ENCODE measurements around the gene DAAM2.

The DAAM2 gene

DNA sequence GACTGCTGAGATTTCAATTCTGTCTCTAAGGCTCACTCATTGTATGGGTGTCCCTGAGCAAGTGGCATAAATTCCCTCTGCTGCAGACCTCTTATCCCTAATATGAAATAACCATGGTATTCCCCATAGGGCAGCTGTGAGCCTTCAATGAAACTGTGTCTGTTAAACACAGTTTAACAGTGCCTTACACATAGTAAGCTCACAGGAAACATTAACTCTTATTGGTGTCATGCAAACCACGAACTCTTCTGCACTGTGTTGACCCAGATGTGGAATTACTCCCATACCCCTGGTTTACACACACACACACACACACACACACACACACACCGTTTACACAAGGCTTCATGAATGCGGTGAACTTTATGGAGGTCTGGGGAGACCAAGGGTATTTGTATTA lies 23.2 kb downstream of the DAAM2 start:
- H3K27ac ChIP-seq (ENCODE audit: low read depth, low read length) = no peak overlapping the region

DNA sequence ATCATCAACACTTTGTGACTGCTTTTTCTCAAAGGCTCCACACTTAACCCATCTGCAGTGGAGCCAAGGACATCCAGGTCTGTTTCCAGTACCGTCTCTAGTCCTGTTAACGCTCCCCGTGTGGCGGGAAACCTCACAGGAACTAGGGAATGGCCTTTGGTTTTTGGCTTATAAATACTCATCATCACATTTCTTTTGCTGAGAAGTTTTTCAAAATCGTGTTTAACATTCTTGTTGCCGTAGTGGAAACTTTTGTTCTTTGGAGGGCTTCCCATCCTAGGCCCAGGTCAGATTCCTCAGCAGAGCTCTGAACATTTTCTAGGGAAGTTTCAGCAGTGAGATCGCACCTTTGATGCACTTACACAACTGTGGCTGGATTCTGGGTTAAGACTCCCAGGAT lies 24.6 kb downstream of the DAAM2 start:
- no peak overlapping the region for H3K9ac ChIP-seq (ENCODE audit: low read depth in 1 of 2, low read length in 2 of 2)
- peaks cover 0 to 2% of the 10 kb centered on the region in 2 donors for H3K4me1 ChIP-seq (ENCODE audit: control insufficient read depth in 1 of 2, insufficient read depth in 2 of 2, low read length in 2 of 2)
- no peaks in the 10 kb centered on the region for H3K9me3 ChIP-seq (ENCODE audit: control insufficient read depth in 1 of 2, low read length in 2 of 2)
- no peaks in the 10 kb centered on the region for H3K36me3 ChIP-seq (ENCODE audit: control insufficient read depth in 1 of 2, insufficient read depth in 2 of 2, low read length in 2 of 2)
- H3K4me3 ChIP-seq (ENCODE audit: low read depth in 1 of 2, low read length in 2 of 2) = no peak overlapping the region
- H3K27ac ChIP-seq (ENCODE audit: low read depth, low read length) = no peak overlapping the region
- H3K27me3 ChIP-seq (ENCODE audit: control insufficient read depth in 1 of 2, insufficient read depth in 2 of 2, low read length in 2 of 2) = no peaks in the 10 kb centered on the region

More for the DNA sequence above, 23.2 kb downstream of the DAAM2 start:
- Histone ChIP-seq H3K4me1 (ENCODE audit: control insufficient read depth in 1 of 2, insufficient read depth in 2 of 2, low read length in 2 of 2) (no peaks in the 10 kb centered on the region), H3K27me3 (ENCODE audit: control insufficient read depth in 1 of 2, insufficient read depth in 2 of 2, low read length in 2 of 2) (peaks cover 0 to 3% of the 10 kb centered on the region in 2 donors), H3K9ac (ENCODE audit: low read depth in 1 of 2, low read length in 2 of 2) (no peak overlapping the region), H3K4me3 (ENCODE audit: low read depth in 1 of 2, low read length in 2 of 2) (no peak overlapping the region), H3K36me3 (ENCODE audit: control insufficient read depth in 1 of 2, insufficient read depth in 2 of 2, low read length in 2 of 2) (no peaks in the 10 kb centered on the region), H3K9me3 (ENCODE audit: control insufficient read depth in 1 of 2, low read length in 2 of 2) (no peaks in the 10 kb centered on the region)

DNA sequence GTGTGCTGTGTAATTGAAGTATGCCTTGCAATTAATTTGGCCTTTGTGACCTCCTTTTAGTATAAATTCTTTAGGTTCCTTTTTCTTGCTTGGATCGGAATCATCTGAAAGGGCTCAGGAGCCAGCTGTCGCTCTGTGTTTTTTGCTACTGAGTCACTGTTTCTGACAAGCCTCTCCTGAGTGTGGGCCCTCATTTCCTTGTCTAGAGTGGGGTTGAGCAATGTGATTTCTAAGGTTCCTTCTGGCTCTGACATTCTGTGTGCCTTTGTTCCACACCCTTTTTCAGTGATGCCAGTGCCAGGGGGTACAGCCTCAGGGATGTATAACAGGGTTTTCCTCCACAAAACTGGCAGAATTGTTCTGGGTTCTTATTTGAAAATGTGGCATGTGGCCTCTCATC lies 26.5 kb downstream of the DAAM2 start:
- Histone ChIP-seq H3K36me3 (ENCODE audit: control insufficient read depth in 1 of 2, insufficient read depth in 2 of 2, low read length in 2 of 2) (no peaks in the 10 kb centered on the region), H3K4me1 (ENCODE audit: control insufficient read depth in 1 of 2, insufficient read depth in 2 of 2, low read length in 2 of 2) (peaks cover 0 to 15% of the 10 kb centered on the region in 2 donors), H3K4me3 (ENCODE audit: low read depth in 1 of 2, low read length in 2 of 2) (no peak overlapping the region), H3K27me3 (ENCODE audit: control insufficient read depth in 1 of 2, insufficient read depth in 2 of 2, low read length in 2 of 2) (no peaks in the 10 kb centered on the region), H3K27ac (ENCODE audit: low read depth, low read length) (no peak overlapping the region), H3K9me3 (ENCODE audit: control insufficient read depth in 1 of 2, low read length in 2 of 2) (no peaks in the 10 kb centered on the region), H3K9ac (ENCODE audit: low read depth in 1 of 2, low read length in 2 of 2) (no peak overlapping the region)

DNA sequence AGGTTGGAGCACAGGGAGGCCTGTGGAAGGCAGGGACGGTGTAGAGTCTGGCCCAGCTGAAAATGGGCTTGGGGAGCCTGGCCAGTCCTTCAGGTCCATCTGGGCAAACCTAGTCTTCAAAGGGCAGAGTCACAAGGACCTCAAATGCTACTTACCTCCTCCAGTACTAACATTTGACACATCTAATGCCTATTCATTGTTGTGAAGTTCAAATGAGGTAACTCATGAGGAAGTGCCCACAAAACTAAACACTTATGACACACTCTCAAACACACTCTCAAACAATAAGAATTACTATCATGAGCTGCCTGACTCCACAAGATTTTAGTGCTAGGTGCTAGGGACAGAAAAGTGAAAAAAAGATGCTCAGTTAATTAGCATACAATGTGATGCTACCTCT lies 27.1 kb downstream of the DAAM2 start:
- H3K9ac ChIP-seq (ENCODE audit: low read depth in 1 of 2, low read length in 2 of 2) = no peak overlapping the region
- no peaks in the 10 kb centered on the region for H3K9me3 ChIP-seq (ENCODE audit: control insufficient read depth in 1 of 2, low read length in 2 of 2)
- H3K4me1 ChIP-seq (ENCODE audit: control insufficient read depth in 1 of 2, insufficient read depth in 2 of 2, low read length in 2 of 2) = peaks cover 0 to 19% of the 10 kb centered on the region in 2 donors
- H3K4me3 ChIP-seq (ENCODE audit: low read depth in 1 of 2, low read length in 2 of 2) = no peak overlapping the region
- H3K36me3 ChIP-seq (ENCODE audit: control insufficient read depth in 1 of 2, insufficient read depth in 2 of 2, low read length in 2 of 2) = no peaks in the 10 kb centered on the region
- H3K27ac ChIP-seq (ENCODE audit: low read depth, low read length) = no peak overlapping the region
- H3K27me3 ChIP-seq (ENCODE audit: control insufficient read depth in 1 of 2, insufficient read depth in 2 of 2, low read length in 2 of 2) = no peaks in the 10 kb centered on the region

DNA sequence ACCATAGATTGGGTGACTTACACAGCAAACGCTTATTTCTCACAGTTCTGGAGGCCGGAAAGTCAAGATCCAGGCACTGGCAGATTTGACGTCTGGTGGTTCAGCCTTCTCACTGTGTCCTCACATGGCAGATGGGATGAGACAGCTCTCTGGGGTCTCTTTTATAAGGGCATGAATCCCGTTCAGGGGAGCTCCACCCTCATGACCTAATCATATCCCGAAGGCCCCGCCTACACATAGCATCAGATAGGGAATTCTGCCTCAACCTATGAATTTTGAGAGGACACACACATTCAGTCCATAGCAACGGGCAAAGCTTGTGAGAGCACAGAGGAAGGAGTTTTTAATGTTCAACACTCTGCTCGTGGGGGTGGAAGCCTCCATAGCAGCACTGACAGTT lies 27.5 kb downstream of the DAAM2 start:
- H3K9ac ChIP-seq (ENCODE audit: low read depth in 1 of 2, low read length in 2 of 2) = no peak overlapping the region
- no peaks in the 10 kb centered on the region for H3K9me3 ChIP-seq (ENCODE audit: control insufficient read depth in 1 of 2, low read length in 2 of 2)
- no peak overlapping the region for H3K4me3 ChIP-seq (ENCODE audit: low read depth in 1 of 2, low read length in 2 of 2)
- no peaks in the 10 kb centered on the region for H3K27me3 ChIP-seq (ENCODE audit: control insufficient read depth in 1 of 2, insufficient read depth in 2 of 2, low read length in 2 of 2)
- no peak overlapping the region for H3K27ac ChIP-seq (ENCODE audit: low read depth, low read length)
- no peaks in the 10 kb centered on the region for H3K36me3 ChIP-seq (ENCODE audit: control insufficient read depth in 1 of 2, insufficient read depth in 2 of 2, low read length in 2 of 2)
- peaks cover 0 to 23% of the 10 kb centered on the region in 2 donors for H3K4me1 ChIP-seq (ENCODE audit: control insufficient read depth in 1 of 2, insufficient read depth in 2 of 2, low read length in 2 of 2)

DNA sequence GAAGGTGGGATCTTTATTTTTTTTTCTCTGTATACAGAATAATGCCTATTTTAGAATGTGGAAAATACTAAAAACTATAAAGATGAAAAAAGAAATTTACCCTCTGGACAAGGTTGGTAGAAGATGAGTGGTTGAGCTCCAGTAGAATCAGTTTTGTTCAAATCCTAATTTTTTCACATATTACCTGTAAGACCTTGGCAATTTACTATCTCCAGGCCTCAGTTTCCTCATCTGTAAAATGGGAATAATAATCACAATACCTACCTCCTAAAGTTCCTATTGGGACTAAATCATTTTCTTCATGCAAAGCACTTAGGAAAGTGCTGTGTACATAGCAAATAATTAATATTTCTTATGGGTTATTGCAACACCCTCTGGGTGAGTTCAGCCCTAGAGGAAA lies 28.4 kb downstream of the DAAM2 start:
- H3K27me3 ChIP-seq (ENCODE audit: control insufficient read depth in 1 of 2, insufficient read depth in 2 of 2, low read length in 2 of 2) = no peaks in the 10 kb centered on the region
- H3K36me3 ChIP-seq (ENCODE audit: control insufficient read depth in 1 of 2, insufficient read depth in 2 of 2, low read length in 2 of 2) = no peaks in the 10 kb centered on the region
- H3K9me3 ChIP-seq (ENCODE audit: control insufficient read depth in 1 of 2, low read length in 2 of 2) = no peaks in the 10 kb centered on the region
- H3K27ac ChIP-seq (ENCODE audit: low read depth, low read length) = no peak overlapping the region
- H3K4me1 ChIP-seq (ENCODE audit: control insufficient read depth in 1 of 2, insufficient read depth in 2 of 2, low read length in 2 of 2) = peaks cover 0 to 25% of the 10 kb centered on the region in 2 donors
- H3K4me3 ChIP-seq (ENCODE audit: low read depth in 1 of 2, low read length in 2 of 2) = no peak overlapping the region
- no peak overlapping the region for H3K9ac ChIP-seq (ENCODE audit: low read depth in 1 of 2, low read length in 2 of 2)

DNA sequence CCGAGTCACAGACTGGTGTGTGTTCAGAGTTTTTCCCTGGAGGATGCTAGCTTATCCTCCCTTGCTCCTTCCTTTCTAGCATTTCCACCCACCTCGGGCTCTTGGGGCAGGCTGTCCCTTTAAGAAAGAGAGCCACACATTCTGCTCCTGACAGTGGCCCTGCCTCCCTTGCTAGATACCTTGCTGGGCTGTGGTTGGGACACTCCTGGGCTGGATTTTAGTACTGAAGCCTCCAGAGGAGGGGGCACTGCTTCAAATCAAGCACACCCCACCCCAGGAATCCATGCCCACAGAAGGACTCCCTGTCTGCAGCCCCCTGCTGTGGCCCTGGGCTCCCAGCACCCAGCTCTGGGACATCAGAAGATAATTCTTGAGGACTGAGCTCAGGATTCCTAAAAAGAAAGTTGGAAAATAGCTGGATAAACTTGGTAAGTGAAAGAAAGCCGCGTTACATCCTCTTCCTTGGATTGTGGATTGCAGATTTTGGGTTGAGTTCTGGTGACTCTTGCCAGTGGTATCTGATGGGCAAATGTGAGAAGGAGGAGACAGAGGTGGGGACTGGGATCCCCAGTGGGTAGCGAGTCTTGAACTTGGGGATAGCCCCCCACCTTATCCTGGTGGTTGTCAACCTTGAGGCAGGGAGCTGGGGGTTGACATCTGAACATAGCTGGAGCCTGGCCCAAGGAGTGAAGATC lies 29.0 kb downstream of the DAAM2 start:
- Histone ChIP-seq H3K36me3 (ENCODE audit: control insufficient read depth in 1 of 2, insufficient read depth in 2 of 2, low read length in 2 of 2) (no peaks in the 10 kb centered on the region), H3K27ac (ENCODE audit: low read depth, low read length) (peak overlapping the region; percentile 30), H3K27me3 (ENCODE audit: control insufficient read depth in 1 of 2, insufficient read depth in 2 of 2, low read length in 2 of 2) (no peaks in the 10 kb centered on the region), H3K9me3 (ENCODE audit: control insufficient read depth in 1 of 2, low read length in 2 of 2) (no peaks in the 10 kb centered on the region), H3K4me1 (ENCODE audit: control insufficient read depth in 1 of 2, insufficient read depth in 2 of 2, low read length in 2 of 2) (peaks cover 0 to 25% of the 10 kb centered on the region in 2 donors), H3K9ac (ENCODE audit: low read depth in 1 of 2, low read length in 2 of 2) (no peak overlapping the region), H3K4me3 (ENCODE audit: low read depth in 1 of 2, low read length in 2 of 2) (no peak overlapping the region)

DNA sequence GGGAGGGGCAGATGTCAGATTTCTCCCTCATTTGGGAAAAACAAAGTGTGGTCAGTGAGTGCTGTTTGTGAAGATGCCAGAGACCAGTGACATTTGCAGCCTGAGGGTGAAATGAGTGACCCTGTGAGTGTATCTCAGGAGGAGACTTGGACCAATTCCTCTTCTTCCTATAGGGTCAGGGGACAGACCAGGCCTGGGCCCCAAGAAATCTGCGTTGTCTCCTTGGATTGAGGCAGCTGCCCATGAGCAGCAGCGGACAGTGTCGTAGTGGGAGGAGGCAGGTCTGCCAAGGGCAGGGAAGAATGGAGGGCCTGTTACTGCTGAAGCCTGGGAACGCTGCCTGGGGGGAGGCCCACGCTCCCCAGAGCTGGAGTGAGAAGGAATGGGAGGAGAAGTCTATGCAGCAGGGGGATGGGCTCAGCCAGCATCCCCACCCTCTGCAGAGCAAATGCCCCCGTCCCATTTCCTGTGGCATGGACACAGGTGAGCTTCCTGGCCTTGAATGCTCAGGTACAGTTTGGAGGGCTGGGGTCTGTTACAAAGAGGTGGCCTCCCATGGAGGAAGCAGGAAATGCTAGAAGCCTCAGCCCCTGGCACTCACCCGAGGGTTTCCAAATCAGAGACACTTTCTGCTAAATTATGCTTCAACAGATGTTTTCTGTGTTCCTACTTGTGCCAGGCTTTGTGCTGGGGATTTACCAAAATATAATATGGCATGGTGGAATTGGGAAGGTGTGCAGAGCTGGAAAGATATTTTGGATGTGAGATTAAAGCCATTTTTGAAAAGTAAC lies 29.8 kb downstream of the DAAM2 start:
- Histone ChIP-seq H3K9ac (ENCODE audit: low read depth in 1 of 2, low read length in 2 of 2) (no peak overlapping the region), H3K9me3 (ENCODE audit: control insufficient read depth in 1 of 2, low read length in 2 of 2) (no peaks in the 10 kb centered on the region), H3K27me3 (ENCODE audit: control insufficient read depth in 1 of 2, insufficient read depth in 2 of 2, low read length in 2 of 2) (no peaks in the 10 kb centered on the region), H3K4me1 (ENCODE audit: control insufficient read depth in 1 of 2, insufficient read depth in 2 of 2, low read length in 2 of 2) (peaks cover 0 to 25% of the 10 kb centered on the region in 2 donors), H3K36me3 (ENCODE audit: control insufficient read depth in 1 of 2, insufficient read depth in 2 of 2, low read length in 2 of 2) (no peaks in the 10 kb centered on the region), H3K4me3 (ENCODE audit: low read depth in 1 of 2, low read length in 2 of 2) (no peak overlapping the region), H3K27ac (ENCODE audit: low read depth, low read length) (peak overlapping the region; percentile 30)

DNA sequence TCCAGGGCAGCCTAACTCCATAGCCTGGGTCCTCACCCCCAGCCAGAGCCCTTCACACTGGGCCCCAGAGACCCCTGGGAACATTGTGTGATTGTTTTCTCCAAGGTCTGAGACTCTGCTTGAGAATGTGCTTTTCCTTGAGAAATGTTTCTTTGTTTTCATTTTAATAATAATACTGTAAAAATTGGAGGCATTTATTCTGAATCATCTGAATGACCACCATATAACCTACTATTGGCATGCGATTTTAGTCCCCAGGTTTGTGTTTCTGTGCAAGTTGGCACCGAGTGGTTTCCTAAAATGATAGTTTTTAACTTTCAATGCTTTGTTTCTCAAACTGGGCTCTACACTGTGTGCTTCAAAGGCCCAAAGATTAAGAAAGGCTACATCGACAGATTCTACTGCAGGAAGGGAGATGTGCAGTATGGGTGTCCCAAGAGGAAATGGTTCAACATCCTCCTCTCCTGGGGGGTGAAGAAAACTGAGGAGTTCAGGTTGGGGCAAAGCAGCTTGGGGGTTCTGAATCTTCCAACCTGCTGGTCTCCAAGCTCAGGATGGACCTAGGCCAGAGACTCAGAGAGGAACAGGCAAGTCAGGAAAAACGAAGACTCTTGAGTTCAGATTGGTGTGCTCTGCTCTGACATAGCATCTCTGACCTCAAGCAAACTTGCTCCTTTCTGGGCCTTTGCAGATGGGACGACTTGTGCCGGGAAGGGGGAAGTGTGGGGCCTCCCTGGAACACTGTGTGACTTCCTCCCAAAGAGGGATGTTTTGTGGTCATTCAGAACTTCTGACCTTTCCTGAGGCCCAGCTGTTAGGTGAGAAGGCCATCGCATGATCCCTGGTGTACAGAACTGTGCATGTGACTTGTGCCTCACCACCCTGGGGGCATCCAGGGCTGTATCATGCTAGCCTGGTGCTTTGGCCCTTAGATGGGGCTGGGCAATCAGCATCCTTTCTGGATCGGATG lies 31.0 kb downstream of the DAAM2 start:
- Histone ChIP-seq H3K27me3 (ENCODE audit: control insufficient read depth in 1 of 2, insufficient read depth in 2 of 2, low read length in 2 of 2) (no peaks in the 10 kb centered on the region), H3K4me3 (ENCODE audit: low read depth in 1 of 2, low read length in 2 of 2) (no peak overlapping the region), H3K4me1 (ENCODE audit: control insufficient read depth in 1 of 2, insufficient read depth in 2 of 2, low read length in 2 of 2) (peaks cover 0 to 25% of the 10 kb centered on the region in 2 donors), H3K36me3 (ENCODE audit: control insufficient read depth in 1 of 2, insufficient read depth in 2 of 2, low read length in 2 of 2) (no peaks in the 10 kb centered on the region), H3K27ac (ENCODE audit: low read depth, low read length) (peak overlapping the region; percentile 18), H3K9ac (ENCODE audit: low read depth in 1 of 2, low read length in 2 of 2) (peak overlapping the region in 1 of 2 donors; percentile 28), H3K9me3 (ENCODE audit: control insufficient read depth in 1 of 2, low read length in 2 of 2) (no peaks in the 10 kb centered on the region)
